ENCODE data around the gene IFNLR1.

Gene IFNLR1

DNA sequence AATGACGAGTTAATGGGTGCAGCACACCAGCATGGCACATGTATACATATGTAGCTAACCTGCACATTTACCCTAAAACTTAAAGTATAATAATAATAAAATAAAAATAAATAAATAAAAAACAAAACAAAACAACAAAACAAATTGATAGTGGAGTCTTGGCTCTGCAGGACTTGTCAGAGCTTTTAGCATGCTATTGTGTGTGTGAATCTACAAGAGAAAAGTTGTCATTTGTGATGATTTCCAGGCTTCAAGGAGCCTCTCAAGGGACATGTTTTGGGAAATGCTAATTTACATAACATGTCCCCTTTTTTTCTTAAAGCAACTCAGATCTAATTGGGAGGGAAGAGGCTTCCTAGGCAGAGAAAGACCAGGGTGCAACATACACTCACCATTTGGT is 53.3 kb downstream of the IFNLR1 start:
- Histone ChIP-seq H3K27me3 (ENCODE audit: control insufficient read depth in 1 of 2, insufficient read depth in 2 of 2, low read length in 2 of 2) (no peaks in the 10 kb centered on the region), H3K27ac (ENCODE audit: low read length) (no peak overlapping the region), H3K4me3 (ENCODE audit: low read length in 2 of 2) (no peak overlapping the region), H3K36me3 (ENCODE audit: control insufficient read depth in 2 of 2, insufficient read depth in 2 of 2, low read length in 2 of 2) (no peaks in the 10 kb centered on the region), H3K9me3 (ENCODE audit: control insufficient read depth in 2 of 2, low read length in 2 of 2) (peaks cover 4 to 5% of the 10 kb centered on the region in 2 donors), H3K4me1 (ENCODE audit: control insufficient read depth, insufficient read depth, low read length) (no peaks in the 10 kb centered on the region), H3K9ac (ENCODE audit: low read length in 2 of 2) (no peak overlapping the region)

DNA sequence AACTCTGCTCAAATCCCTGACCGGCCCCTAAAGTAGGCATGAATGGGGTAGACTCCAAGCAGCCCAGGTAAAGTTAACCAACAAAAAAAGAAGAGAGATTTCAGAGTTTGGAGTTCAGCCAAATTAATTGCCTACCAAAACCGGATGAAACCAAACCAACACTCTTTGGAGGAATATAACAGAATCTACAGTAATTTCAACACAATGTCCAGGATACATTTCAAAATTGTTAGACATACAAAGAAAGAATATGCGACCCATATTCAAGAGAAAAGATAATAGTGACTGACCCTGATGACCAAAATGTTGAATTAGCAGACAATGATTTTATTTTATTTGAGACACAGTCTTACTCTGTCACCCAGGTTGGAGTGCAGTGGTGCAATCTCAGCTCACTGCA is 56.7 kb downstream of the IFNLR1 start:
- Histone ChIP-seq H3K9me3 (ENCODE audit: control insufficient read depth in 2 of 2, low read length in 2 of 2) (peaks cover 4 to 5% of the 10 kb centered on the region in 2 donors), H3K27me3 (ENCODE audit: control insufficient read depth in 1 of 2, insufficient read depth in 2 of 2, low read length in 2 of 2) (no peaks in the 10 kb centered on the region), H3K4me3 (ENCODE audit: low read length in 2 of 2) (no peak overlapping the region), H3K27ac (ENCODE audit: low read length) (no peak overlapping the region), H3K4me1 (ENCODE audit: control insufficient read depth, insufficient read depth, low read length) (no peaks in the 10 kb centered on the region), H3K9ac (ENCODE audit: low read length in 2 of 2) (no peak overlapping the region), H3K36me3 (ENCODE audit: control insufficient read depth in 2 of 2, insufficient read depth in 2 of 2, low read length in 2 of 2) (no peaks in the 10 kb centered on the region)

DNA sequence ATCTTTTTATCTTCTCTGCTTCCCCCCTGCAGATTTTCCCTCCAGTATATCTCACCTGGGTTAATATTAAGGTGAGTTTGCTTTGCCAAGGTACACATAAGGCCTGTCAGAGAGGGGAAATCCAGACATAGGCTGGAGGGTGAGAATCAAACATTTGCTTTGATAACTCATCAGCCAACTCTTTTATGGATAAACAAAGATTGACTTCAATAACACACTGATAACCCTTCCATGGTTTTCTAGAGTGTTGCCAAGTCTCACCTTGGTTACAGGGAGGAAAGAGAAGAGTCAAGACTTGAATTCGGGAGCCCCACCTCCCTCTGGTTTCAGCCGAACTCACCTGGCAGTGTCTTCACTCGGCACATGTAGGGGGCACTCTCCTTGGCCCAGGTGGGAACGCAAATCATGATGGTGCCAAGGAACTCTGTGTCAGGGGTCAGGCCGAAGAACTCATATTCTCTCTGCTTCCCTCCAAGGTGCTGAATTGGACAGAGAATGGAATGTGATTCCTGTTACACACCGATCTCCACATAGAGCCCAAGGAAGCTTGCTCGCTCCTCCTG is 59.2 kb downstream of the IFNLR1 start:
- H3K4me3 ChIP-seq (ENCODE audit: low read length in 2 of 2), result no peak overlapping the region
- no peak overlapping the region for H3K9ac ChIP-seq (ENCODE audit: low read length in 2 of 2)
- no peaks in the 10 kb centered on the region for H3K27me3 ChIP-seq (ENCODE audit: control insufficient read depth in 1 of 2, insufficient read depth in 2 of 2, low read length in 2 of 2)
- H3K36me3 ChIP-seq (ENCODE audit: control insufficient read depth in 2 of 2, insufficient read depth in 2 of 2, low read length in 2 of 2), result no peaks in the 10 kb centered on the region
- no peaks in the 10 kb centered on the region for H3K4me1 ChIP-seq (ENCODE audit: control insufficient read depth, insufficient read depth, low read length)
- no peak overlapping the region for H3K27ac ChIP-seq (ENCODE audit: low read length)
- peaks cover 4 to 5% of the 10 kb centered on the region in 2 donors for H3K9me3 ChIP-seq (ENCODE audit: control insufficient read depth in 2 of 2, low read length in 2 of 2)

DNA sequence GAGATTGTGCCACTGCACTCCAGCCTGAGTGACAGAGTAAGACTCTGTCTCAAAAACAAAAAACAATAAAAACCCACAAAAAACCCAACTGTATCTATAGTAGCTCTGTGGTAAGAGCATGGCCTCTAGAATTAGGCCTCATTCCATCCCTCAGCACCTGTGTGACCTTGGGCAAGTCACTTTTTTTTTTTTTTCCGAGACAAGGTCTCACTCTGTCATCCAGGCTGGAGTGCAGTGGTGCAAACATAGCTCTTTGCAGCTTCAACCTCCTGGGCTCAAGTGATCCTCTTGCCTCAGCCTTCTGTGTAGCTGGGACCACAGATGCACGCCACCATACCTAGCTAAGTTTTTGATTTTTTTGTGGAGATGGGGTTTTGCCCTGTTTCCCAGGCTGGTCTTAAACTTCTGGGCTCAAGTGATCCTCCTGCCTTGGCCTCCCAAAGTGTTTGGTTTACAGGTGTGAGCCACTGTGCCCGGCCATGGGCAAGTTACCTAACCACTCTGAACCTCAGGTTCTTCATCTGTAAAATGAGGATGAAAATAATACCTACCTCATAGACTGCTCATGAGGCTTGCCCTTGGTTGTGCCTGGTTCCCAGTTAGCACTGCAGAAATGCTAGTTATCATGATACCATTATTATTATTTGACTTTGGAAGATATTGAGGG is 59.8 kb downstream of the IFNLR1 start:
- Histone ChIP-seq H3K27ac (ENCODE audit: low read length) (no peak overlapping the region), H3K27me3 (ENCODE audit: control insufficient read depth in 1 of 2, insufficient read depth in 2 of 2, low read length in 2 of 2) (no peaks in the 10 kb centered on the region), H3K4me1 (ENCODE audit: control insufficient read depth, insufficient read depth, low read length) (no peaks in the 10 kb centered on the region), H3K9ac (ENCODE audit: low read length in 2 of 2) (no peak overlapping the region), H3K4me3 (ENCODE audit: low read length in 2 of 2) (no peak overlapping the region), H3K9me3 (ENCODE audit: control insufficient read depth in 2 of 2, low read length in 2 of 2) (peaks cover 4 to 5% of the 10 kb centered on the region in 2 donors), H3K36me3 (ENCODE audit: control insufficient read depth in 2 of 2, insufficient read depth in 2 of 2, low read length in 2 of 2) (no peaks in the 10 kb centered on the region)

DNA sequence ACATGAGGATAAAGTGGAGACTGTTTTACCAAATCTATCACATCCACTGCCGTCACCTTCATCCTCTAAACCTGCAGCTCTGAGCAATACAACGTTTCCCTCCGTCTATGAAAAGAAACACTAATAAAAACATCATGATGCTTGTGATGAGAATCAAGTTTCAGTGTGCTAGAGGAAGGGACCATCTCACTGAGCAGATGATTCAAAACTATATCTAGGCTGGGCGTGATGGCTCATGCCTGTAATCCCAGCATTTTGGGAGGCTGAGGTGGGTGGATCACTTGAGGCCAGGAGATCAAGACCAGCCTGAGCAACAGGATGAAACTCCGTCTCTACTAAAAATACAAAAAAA is 60.4 kb downstream of the IFNLR1 start:
- H3K9me3 ChIP-seq (ENCODE audit: control insufficient read depth in 2 of 2, low read length in 2 of 2), result peaks cover 4 to 5% of the 10 kb centered on the region in 2 donors
- H3K9ac ChIP-seq (ENCODE audit: low read length in 2 of 2), result no peak overlapping the region
- no peaks in the 10 kb centered on the region for H3K4me1 ChIP-seq (ENCODE audit: control insufficient read depth, insufficient read depth, low read length)
- no peaks in the 10 kb centered on the region for H3K36me3 ChIP-seq (ENCODE audit: control insufficient read depth in 2 of 2, insufficient read depth in 2 of 2, low read length in 2 of 2)
- H3K27me3 ChIP-seq (ENCODE audit: control insufficient read depth in 1 of 2, insufficient read depth in 2 of 2, low read length in 2 of 2), result no peaks in the 10 kb centered on the region
- no peak overlapping the region for H3K27ac ChIP-seq (ENCODE audit: low read length)
- no peak overlapping the region for H3K4me3 ChIP-seq (ENCODE audit: low read length in 2 of 2)

DNA sequence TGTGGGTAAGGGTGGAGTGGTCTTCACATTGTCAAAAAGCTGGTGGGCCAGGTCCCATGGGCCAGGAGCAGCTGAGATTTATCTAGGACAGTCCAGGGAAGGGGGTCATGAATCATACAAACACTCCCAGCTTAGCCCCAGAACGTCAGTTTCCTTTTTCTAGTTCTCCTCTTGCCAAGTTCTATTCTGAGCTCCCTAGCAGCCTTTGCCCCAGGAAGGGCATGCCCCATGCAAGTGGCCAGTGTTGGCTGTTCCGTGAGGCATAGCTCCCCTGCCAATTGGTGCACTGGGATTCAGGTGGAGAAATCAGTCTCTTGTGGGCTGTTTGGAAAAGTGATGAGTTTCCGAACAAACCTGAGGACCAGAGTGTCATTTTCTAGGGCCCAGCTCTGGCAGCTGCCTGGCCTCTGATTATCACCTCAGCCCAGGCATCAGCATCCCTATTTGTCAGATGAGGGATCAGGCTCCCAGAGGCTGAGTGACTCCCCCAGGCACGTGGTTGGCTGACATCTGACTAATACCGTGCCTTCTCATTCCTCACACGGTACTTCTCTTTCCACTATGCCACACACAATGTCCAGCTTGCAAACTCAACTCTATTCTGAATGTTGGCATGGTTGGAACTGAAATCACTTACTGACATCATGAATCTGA is 60.9 kb downstream of the IFNLR1 start:
- Histone ChIP-seq H3K36me3 (ENCODE audit: control insufficient read depth in 2 of 2, insufficient read depth in 2 of 2, low read length in 2 of 2) (no peaks in the 10 kb centered on the region), H3K9ac (ENCODE audit: low read length in 2 of 2) (no peak overlapping the region), H3K9me3 (ENCODE audit: control insufficient read depth in 2 of 2, low read length in 2 of 2) (peaks cover 4 to 5% of the 10 kb centered on the region in 2 donors), H3K4me1 (ENCODE audit: control insufficient read depth, insufficient read depth, low read length) (no peaks in the 10 kb centered on the region), H3K27me3 (ENCODE audit: control insufficient read depth in 1 of 2, insufficient read depth in 2 of 2, low read length in 2 of 2) (no peaks in the 10 kb centered on the region), H3K27ac (ENCODE audit: low read length) (no peak overlapping the region), H3K4me3 (ENCODE audit: low read length in 2 of 2) (no peak overlapping the region)

DNA sequence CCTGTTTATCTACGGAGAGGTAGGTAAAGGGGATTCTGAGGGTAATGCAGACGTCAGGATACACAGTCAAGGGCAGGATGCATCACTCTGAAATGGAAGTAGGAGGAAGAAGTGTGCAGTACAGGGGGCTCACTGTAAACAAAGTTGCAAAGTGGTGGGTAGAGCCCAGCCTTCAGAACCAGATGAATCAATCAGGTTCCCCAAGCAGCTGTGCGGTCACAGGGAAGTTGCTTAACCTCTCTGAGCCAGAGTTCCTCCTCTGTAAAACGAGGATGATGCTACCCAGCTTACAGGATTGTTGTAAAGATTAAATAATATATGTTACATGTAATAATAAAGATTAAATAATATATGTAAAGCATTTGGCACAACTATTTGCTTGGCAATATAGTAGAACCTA is 61.6 kb downstream of the IFNLR1 start:
- Histone ChIP-seq H3K4me1 (ENCODE audit: control insufficient read depth, insufficient read depth, low read length) (peaks cover 2% of the 10 kb centered on the region), H3K27me3 (ENCODE audit: control insufficient read depth in 1 of 2, insufficient read depth in 2 of 2, low read length in 2 of 2) (no peaks in the 10 kb centered on the region), H3K27ac (ENCODE audit: low read length) (no peak overlapping the region), H3K9me3 (ENCODE audit: control insufficient read depth in 2 of 2, low read length in 2 of 2) (peaks cover 4 to 5% of the 10 kb centered on the region in 2 donors), H3K4me3 (ENCODE audit: low read length in 2 of 2) (no peak overlapping the region), H3K36me3 (ENCODE audit: control insufficient read depth in 2 of 2, insufficient read depth in 2 of 2, low read length in 2 of 2) (no peaks in the 10 kb centered on the region), H3K9ac (ENCODE audit: low read length in 2 of 2) (no peak overlapping the region)

DNA sequence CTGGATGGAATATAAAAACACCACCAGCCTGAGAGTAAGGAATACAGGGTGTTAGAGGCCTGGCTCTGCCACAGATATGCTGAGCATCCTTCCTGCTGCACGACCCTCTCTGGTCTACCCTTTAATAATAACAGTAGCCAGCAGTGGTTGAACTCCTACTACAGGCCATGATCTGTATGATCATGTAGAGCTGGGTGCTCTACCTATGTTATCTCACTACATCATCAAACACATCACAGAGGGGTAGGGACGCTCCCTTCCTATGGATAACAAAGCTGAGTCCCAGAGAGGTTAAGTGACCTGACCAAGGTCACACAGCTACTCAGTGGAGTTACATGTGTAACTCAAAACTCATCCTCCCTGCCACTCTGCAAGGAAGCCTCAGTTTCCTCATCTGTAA is 62.1 kb downstream of the IFNLR1 start:
- Histone ChIP-seq H3K36me3 (ENCODE audit: control insufficient read depth in 2 of 2, insufficient read depth in 2 of 2, low read length in 2 of 2) (no peaks in the 10 kb centered on the region), H3K27me3 (ENCODE audit: control insufficient read depth in 1 of 2, insufficient read depth in 2 of 2, low read length in 2 of 2) (no peaks in the 10 kb centered on the region), H3K27ac (ENCODE audit: low read length) (no peak overlapping the region), H3K9ac (ENCODE audit: low read length in 2 of 2) (no peak overlapping the region), H3K9me3 (ENCODE audit: control insufficient read depth in 2 of 2, low read length in 2 of 2) (peaks cover under 1 to 5% of the 10 kb centered on the region in 2 donors), H3K4me3 (ENCODE audit: low read length in 2 of 2) (no peak overlapping the region), H3K4me1 (ENCODE audit: control insufficient read depth, insufficient read depth, low read length) (peaks cover 6% of the 10 kb centered on the region)

DNA sequence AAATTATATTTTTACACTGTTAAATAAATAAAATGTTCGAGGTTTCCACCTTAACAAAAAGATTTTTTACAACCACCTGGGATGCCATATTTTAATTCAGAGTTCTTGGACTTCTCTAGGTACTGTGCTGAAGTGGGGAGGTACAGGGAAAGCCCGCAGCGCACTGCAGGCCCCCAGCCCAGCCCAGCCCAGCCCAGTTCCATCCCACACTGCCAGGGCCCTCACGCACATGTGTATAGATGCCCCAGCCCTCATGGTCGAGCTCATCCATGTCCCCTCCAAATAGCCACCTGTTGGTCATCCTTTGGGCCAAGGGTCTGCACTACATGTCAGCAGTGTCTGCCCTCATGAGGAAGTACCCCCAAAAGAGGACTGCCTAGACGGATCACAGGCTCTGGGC is 63.5 kb downstream of the IFNLR1 start:
- H3K4me1 ChIP-seq (ENCODE audit: control insufficient read depth, insufficient read depth, low read length), result peaks cover 10% of the 10 kb centered on the region
- no peak overlapping the region for H3K27ac ChIP-seq (ENCODE audit: low read length)
- H3K27me3 ChIP-seq (ENCODE audit: control insufficient read depth in 1 of 2, insufficient read depth in 2 of 2, low read length in 2 of 2), result peaks cover 0 to 2% of the 10 kb centered on the region in 2 donors
- H3K9me3 ChIP-seq (ENCODE audit: control insufficient read depth in 2 of 2, low read length in 2 of 2), result no peaks in the 10 kb centered on the region
- no peak overlapping the region for H3K9ac ChIP-seq (ENCODE audit: low read length in 2 of 2)
- H3K36me3 ChIP-seq (ENCODE audit: control insufficient read depth in 2 of 2, insufficient read depth in 2 of 2, low read length in 2 of 2), result no peaks in the 10 kb centered on the region
- H3K4me3 ChIP-seq (ENCODE audit: low read length in 2 of 2), result no peak overlapping the region

DNA sequence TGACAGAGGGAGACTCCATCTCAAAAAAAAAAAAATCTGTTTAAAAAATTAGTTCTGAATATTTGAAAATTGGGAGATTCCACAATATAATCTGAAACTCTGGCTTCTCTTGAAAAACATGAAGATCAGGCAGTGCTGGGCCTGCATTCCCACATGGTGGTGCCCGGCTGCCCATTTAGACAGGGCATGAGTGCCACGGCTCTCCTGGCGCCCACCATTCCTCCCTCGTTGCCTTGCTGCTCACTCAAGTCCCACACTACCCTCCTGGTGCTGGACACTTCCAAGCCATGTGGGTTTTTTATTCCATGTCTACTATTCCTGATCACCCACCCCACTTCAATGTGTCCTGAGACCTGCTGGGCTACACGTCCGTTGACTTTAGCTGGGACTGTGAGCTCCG is 64.3 kb downstream of the IFNLR1 start:
- no peak overlapping the region for H3K27ac ChIP-seq (ENCODE audit: low read length)
- no peak overlapping the region for H3K4me3 ChIP-seq (ENCODE audit: low read length in 2 of 2)
- no peaks in the 10 kb centered on the region for H3K36me3 ChIP-seq (ENCODE audit: control insufficient read depth in 2 of 2, insufficient read depth in 2 of 2, low read length in 2 of 2)
- H3K27me3 ChIP-seq (ENCODE audit: control insufficient read depth in 1 of 2, insufficient read depth in 2 of 2, low read length in 2 of 2), result peaks cover 2 to 3% of the 10 kb centered on the region in 2 donors
- H3K4me1 ChIP-seq (ENCODE audit: control insufficient read depth, insufficient read depth, low read length), result peaks cover 10% of the 10 kb centered on the region
- no peaks in the 10 kb centered on the region for H3K9me3 ChIP-seq (ENCODE audit: control insufficient read depth in 2 of 2, low read length in 2 of 2)
- no peak overlapping the region for H3K9ac ChIP-seq (ENCODE audit: low read length in 2 of 2)

DNA sequence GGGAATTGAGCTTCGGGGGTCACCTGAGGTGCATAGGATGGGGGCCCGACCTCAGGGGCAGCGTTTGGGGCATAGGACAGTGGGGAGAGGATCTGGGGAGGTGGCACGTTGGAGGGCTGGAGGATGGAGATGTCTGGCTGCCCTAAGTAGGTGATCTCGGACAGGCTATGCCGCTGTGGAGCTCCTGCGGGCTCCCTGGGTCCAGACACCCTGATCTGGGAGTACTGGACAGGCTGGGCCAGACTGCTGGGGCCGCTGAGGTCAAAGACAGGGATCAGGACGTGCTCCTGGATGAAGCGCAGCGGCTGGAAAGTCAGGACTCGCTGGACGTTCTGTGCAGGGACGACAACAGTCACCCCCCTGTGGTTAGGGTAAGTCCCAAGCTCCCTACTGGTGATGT is 65.7 kb downstream of the IFNLR1 start:
- H3K27me3 ChIP-seq (ENCODE audit: control insufficient read depth in 1 of 2, insufficient read depth in 2 of 2, low read length in 2 of 2), result peaks cover 5 to 7% of the 10 kb centered on the region in 2 donors
- no peaks in the 10 kb centered on the region for H3K9me3 ChIP-seq (ENCODE audit: control insufficient read depth in 2 of 2, low read length in 2 of 2)
- H3K9ac ChIP-seq (ENCODE audit: low read length in 2 of 2), result no peak overlapping the region
- H3K36me3 ChIP-seq (ENCODE audit: control insufficient read depth in 2 of 2, insufficient read depth in 2 of 2, low read length in 2 of 2), result no peaks in the 10 kb centered on the region
- H3K4me3 ChIP-seq (ENCODE audit: low read length in 2 of 2), result no peak overlapping the region
- peaks cover 10% of the 10 kb centered on the region for H3K4me1 ChIP-seq (ENCODE audit: control insufficient read depth, insufficient read depth, low read length)
- H3K27ac ChIP-seq (ENCODE audit: low read length), result no peak overlapping the region

All from stomach smooth muscle (tissue), 2 donors.